Caki2 (cell line): Measurements from ENCODE around the gene TTLL10. TPM values are rescaled to one million over a fixed set of nuclear protein-coding genes. Genes with fewer than 3 reads are reported as not detected.

Experiments used
- DNase-seq: peaks from one replicate; pipeline ENCODE4 v3.0.0-alpha.2; 2015; ENCODE audit warnings: low read depth
- in situ Hi-C: cut with HindIII; loops from 2 replicates; pipeline ENCODE4 v1.10.0; 2016; ENCODE audit warnings: low sequenced_read_pairs, low pct_unique_long_range_greater_than_20kb, mixed read lengths
- total RNA-seq: library from RNA; depleted of rRNA; stranded (reverse); fragments of >200 nt; shearing (Covaris generic); gene quantifications from 2 replicates; pipeline ENCODE4 v1.2.3, GENCODE V29; 2014; ENCODE audit warnings: low replicate concordance

TTLL10 gene
- total RNA-seq, 1 experiment from 2014 or later = not detected

- DNase-seq = no peak
- in situ Hi-C loops = no loop called here
Observed at GRCh38 chr1:1198423-1199140, 24.9 kb downstream of the TTLL10 start.

DNA sequence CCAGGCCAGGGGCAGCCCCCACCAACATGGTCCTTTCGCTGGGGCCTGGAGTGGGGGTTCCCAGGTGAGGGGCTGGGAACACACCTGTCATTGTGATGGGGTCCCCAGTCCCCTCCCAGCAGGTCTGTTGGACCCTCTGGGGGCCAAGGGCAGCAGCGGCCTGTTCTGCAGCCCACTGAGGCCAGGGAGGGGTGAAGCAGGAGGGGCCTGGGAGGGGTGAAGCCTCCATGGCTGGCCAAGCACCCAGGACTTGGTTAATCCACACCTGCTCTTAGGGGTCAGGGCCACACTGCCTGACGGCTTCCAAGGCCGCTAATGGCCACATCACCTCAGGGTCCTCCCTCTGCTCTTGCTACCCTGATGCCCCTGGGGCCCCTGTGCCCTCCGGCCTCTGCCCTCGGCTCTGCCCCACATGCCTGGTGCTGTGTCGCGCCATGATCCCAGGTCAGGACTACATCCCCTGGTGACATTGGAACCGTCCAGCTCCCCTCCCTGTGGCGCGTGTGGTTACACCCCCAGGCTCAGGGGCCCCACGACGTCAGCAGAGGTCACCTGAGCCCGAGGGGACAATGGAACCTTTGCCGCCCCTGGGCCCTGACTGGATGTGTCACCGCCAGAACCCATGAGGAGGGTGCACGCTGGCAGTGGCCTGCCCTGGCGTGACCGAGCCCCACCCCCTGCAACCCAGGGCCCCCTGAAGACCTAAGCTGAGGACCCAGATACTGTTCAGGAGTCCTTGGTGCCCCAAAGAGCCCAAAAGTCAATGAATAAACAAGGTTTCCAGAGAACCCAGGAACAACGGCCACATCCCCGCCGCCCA, 25.7 kb downstream of the TTLL10 start:
- DNase-seq = no peak
- in situ Hi-C loops = no loop called here

- no peak for DNase-seq
- in situ Hi-C loops = no loop called here
Observed at GRCh38 chr1:1199961-1200875, 26.5 kb downstream of the TTLL10 start.

- in situ Hi-C loops = no loop called here
- peak; percentile 14 for DNase-seq
Observed at GRCh38 chr1:1200876-1201810, 27.5 kb downstream of the TTLL10 start.

DNA sequence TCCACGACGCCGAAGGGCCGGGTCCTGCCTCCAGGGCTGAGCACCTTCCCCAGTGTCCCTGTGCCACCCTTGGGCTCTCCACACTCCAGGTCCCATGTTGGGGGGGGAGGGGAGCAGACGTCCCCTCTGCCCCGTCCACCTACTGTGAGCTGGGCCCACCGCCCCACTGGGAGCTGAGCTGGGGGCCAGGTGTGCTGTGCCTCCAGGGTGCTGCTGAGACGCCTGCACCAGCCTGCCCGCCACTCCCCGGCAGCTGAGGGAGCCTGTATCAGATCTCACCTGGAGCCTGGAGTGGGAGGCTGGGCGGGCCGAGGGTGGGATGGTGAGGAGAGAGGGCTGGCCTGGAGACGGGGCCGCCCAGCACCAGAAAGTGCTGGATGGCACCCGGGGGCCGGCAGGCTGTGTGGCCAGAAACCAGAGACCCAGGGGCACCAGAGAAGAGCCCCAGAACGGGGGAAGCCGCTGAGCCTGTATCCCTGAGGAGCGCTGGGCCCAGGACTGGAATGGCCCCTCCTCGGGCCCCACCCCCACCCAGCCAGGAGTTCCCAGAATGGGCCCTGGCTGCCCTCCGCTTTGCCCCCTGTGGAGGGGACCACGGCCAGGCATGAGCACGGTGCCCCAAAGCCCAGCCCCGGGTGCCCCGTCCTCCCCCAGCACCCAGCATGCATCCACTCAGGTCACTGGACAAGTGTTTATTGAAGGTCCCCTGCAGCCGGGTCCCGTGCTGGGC, 29.3 kb downstream of the TTLL10 start:
- no peak for DNase-seq
- in situ Hi-C loops = no loop called here

DNA sequence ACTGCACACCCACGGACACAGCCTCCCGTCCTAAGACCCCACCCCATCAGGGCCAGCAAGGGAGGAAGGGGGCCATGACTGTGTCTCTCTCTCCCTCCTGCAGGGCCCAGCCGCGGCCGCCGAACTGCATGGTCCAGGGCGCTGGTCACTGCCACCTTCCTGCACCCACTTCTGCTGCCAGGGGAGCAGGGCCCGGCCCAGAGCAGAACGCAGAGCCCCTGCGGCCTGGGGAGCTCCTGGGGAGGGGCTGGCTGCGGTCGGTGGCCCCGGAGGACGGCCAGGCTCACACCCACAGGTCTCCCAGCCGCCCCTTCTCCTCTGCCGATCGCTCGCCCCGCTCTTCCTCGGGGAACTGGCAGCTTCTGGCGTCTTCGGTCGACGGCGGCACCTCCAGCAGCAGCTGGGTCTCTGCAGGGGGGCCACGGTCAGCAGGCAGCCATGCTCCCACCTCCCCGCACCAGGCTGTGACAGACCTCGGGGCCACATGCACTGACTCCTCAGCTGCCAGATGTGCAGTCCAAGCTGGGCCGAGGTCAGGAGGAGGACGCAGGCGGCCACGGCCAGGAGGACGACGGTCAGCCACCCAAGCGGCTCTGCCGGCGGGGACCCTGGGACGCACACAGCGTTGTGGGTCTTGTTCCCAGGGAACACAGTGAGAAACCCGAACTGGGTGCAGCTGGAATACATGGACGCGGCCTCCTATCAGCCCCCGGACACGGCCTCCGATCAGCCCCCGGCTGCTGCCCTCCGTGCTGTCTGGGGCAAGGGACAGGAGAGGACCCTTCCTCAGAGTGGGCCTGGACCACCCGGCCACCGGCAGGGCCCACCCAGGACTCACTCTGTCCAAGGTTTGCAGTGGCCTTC, 30.1 kb downstream of the TTLL10 start:
- in situ Hi-C loops = no loop called here

GRCh38 chr1:1204425-1204920, 30.8 kb downstream of the TTLL10 start:
- in situ Hi-C loops = no loop called here
- no peak for DNase-seq

More for the DNA sequence above, 30.1 kb downstream of the TTLL10 start:
- DNase-seq = no peak

DNA sequence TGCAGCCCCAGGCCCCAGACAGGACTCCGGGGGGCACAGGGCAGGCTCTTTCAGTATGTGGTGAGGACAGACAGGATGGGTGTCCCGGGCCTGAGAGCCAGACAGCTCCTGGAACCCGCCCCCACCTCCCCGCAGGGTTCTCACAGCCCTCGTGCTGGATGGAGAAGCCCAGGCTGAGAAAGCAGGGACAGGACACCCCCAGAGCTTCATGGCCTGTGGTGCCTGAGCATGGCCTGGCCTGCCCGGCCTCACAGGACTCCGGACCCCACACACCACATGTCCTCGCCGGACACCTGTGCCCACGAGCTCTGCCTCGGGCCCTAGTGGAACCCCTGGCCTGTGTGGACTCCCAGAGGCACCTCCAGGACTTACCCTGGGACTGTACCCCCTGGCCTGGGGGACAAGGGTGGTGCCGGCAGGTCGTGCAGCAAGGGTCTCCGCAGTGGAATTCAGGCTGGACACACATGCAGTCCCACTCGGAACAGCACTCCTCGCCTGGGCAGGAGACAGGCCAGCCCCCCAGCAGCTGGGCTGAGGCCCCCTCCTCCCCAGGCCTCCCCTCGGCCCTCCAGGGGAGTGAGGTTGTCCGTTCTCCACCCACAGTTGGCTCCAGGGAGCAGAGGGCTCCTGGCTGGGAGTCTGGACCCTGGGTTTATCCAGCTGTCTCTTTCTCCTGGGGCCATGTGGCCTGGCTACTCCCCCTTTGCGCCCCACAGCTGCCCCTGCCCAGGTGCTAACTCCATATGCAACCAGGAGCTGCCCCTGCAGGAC, 31.5 kb downstream of the TTLL10 start:
- in situ Hi-C loops = no loop called here
- DNase-seq = no peak

DNA sequence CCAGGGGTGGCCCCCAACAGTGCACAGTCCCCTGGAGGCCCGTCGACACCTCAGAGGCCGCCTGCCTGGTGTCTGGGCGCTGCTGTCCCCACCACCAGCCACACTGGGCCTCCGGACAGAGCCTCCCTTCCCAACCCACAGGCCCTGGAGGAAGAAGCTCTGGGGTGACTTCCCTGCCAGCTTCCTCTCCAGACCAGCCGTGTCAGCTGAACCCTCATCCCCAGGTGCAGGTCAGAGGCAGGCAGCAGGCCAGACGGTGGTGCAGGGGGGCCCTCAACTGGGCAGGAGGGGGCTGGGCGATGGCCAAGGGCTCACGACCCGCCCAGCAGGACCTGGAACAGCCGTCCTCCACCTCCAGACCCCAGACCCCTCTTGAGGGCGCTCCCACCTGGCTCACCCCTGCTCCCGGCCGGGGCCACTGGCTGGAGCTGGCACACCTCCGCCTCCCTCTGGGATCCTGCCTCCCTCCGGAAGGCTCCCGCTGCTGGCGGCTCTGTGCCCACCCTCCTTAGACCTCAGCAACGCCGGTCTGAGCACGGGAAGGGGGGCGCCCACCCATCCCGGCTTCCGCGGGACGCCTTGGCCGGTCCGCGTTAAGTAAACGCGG, 32.2 kb downstream of the TTLL10 start:
- no peak for DNase-seq
- in situ Hi-C loops = no loop called here

DNA sequence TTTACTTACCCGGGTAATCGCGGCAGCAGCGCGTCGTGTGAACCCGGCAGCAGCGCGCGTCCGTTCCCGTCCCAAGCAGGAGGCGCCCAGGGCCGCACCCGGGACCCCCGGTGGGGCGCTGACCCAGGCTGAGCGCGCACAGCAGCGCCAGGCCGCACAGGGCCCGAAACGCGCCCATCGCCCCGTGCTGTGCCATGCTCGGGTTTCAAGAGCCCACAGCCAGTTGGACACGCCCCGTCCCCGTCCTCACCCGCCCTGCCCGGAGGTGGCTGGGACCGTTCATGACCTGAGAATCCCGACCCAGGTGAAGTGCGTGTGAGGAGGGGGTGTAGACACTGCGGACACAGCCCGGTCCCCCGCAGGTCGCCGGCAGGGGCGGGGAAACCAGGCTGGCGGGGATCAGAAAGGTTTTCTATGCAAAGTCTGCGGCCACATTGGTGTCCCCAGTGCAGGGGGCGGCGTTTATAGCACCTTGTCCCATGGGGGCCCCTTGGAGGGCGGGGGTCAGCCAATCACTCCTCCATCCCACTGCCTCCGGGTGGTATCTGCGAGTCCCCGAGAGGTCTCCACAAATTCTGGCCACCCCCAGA, 32.8 kb downstream of the TTLL10 start, which contains the start of gene TNFRSF18:
Gene TNFRSF18 (minus strand): TSS at position 217 of the 590 bp plus-strand sequence. CDS start 21 bp downstream, at position 196.
- in situ Hi-C loops = no loop called here

GRCh38 chr1:1206966-1207531, 33.4 kb downstream of the TTLL10 start:
- in situ Hi-C loops = no loop called here
- no peak for DNase-seq

More for the DNA sequence above, 32.8 kb downstream of the TTLL10 start, which contains the start of gene TNFRSF18:
- no peak for DNase-seq

DNA sequence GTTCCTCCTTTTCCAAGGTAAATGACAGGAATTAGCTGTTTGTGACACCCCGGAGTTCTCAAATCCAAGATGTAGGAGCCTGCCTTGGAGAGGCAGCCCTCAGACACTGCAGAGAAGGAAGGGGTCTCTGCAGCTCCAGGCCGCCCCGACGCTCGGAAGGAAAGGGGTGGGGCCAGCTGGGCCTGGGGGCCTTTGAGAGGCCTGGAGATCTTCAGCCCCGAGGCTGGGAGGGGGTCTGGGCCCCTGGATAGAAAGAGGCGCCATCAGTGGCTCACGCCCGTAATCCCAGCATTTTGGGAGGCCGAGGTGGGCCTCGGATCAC, 33.9 kb downstream of the TTLL10 start:
- DNase-seq = no peak
- in situ Hi-C loops = no loop called here

DNA sequence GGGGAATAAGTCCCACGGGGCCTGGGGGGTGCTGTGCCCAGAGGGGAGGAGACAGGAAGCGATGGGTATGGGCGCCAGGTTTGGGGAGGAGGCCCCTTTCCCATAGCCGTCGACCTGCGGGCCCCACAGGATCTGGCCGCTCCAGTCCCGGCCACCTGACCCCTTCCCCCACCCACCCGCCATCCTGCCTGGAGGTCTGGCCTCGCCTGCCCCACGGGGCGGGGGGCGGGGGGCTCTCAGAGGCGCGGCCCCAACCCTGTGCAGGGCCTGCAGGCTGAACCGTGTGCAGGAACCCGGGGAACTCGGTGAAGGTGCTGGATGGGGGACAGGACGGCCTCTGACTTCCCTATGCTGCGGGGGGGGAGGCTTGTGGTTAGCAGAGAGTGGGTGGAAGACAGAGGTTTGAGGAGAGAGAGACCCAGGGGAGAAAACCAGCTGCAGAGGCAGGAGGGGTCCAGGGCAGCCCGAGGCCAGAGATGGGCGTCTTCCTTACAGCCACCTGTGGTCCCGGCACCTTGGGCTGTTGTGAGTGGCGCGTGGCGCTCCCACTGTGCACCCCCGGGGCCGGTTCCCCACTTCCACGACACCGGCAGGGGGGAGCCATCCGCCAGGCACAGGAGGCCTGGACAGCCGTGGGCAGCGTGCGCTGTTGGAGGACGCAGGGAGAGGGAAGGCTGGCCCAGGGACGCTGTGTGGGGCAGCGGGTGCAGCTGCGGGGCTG, 35.2 kb downstream of the TTLL10 start:
- in situ Hi-C loops = no loop called here
- DNase-seq = no peak
